ENCODE data around the gene FUT3.

- TF ChIP-seq CTCF (IDR thresholded peaks at IDR 0.05; ENCODE audit: low read length) = no peak
- no peak for TF ChIP-seq EZH2 (IDR thresholded peaks at IDR 0.05; ENCODE audit: borderline replicate concordance, low read length)
Measured at GRCh38 chr19:5837761-5838352, 13.4 kb downstream of the FUT3 start.

All from OCI-LY1 (cell line).